ENCODE data around the gene CHST11.

GRCh38 chr12:104506676-104507401 is 50.1 kb downstream of the CHST11 start:
- TF ChIP-seq CTCF (IDR thresholded peaks at IDR 0.05) (no peak), ZFX (IDR thresholded peaks at IDR 0.05; ENCODE audit: borderline replicate concordance) (no peak)

Data from 22Rv1 (cell line).